ENCODE results near the gene PCDHGA4.

- TF ChIP-seq CTCF (conservative IDR thresholded peaks at IDR 0.05 in 1 of 2, IDR thresholded peaks at IDR 0.05 in 1 of 2; ENCODE audit: extremely low read depth in 1 of 2, insufficient read depth in 1 of 2, low read depth in 1 of 2, low read length in 2 of 2) (no peak), EZH2 (IDR thresholded peaks at IDR 0.05; ENCODE audit: borderline replicate concordance, low read length) (no peak)
Observed at GRCh38 chr5:141313711-141314110, 41.1 kb upstream of the PCDHGA4 start.

Measured in mammary epithelial cell (primary cell).